Osteocyte (in vitro differentiated cells): Measurements from ENCODE around the gene METTL27. TPM values are rescaled to one million over a fixed set of nuclear protein-coding genes. Genes with fewer than 3 reads are reported as not detected.
"Not testable (repeated sequence)": the region's sequence is repeated elsewhere in the genome, so short reads cannot be mapped to it uniquely, and the experiment has no call there.

Experiments used
- DNase-seq: peaks from one replicate; pipeline ENCODE4 v3.0.0; 2021; ENCODE audit warnings: mixed read lengths; ENCODE audit not compliant: unreplicated experiment; ENCODE audit errors: extremely low spot score
- H3K27ac Mint-ChIP-seq: one replicate; pipeline ENCODE4 v1.8.0; 2021; ENCODE audit warnings: mild to moderate bottlenecking, mixed read lengths; ENCODE audit not compliant: unreplicated experiment
- H3K27me3 Mint-ChIP-seq: one replicate; pipeline ENCODE4 v1.8.0; 2021; ENCODE audit warnings: mixed read lengths; ENCODE audit not compliant: unreplicated experiment
- H3K36me3 Mint-ChIP-seq: one replicate; pipeline ENCODE4 v1.8.0; 2021; ENCODE audit warnings: mixed read lengths; ENCODE audit not compliant: unreplicated experiment
- H3K4me1 Mint-ChIP-seq: one replicate; pipeline ENCODE4 v1.8.0; 2021; ENCODE audit warnings: mixed read lengths; ENCODE audit not compliant: unreplicated experiment
- H3K4me3 Mint-ChIP-seq: one replicate; pipeline ENCODE4 v1.8.0; 2021; ENCODE audit warnings: mild to moderate bottlenecking, moderate library complexity, mixed read lengths; ENCODE audit not compliant: unreplicated experiment
- H3K9me3 Mint-ChIP-seq: one replicate; pipeline ENCODE4 v1.8.0; 2021; ENCODE audit warnings: mixed read lengths; ENCODE audit not compliant: unreplicated experiment
- CTCF ChIP-seq: fragments of 200-600 bp; sonication (generic); IDR thresholded peaks from 2 replicates; pipeline ENCODE4 v1.5.0; 2021; ENCODE audit warnings: antibody characterized with exemption, mild to moderate bottlenecking, moderate library complexity
- total RNA-seq: library from RNA; stranded (reverse); gene quantifications from 2 replicates; pipeline ENCODE4 v1.2.1, GENCODE V29; 2021

METTL27 gene
- total RNA-seq, 1 donor from 2014 or later, result 2.2 TPM

- H3K4me3 Mint-ChIP-seq, result no peak overlapping the region
- no peaks in the 10 kb centered on the region for H3K9me3 Mint-ChIP-seq
- no peak overlapping the region for H3K27ac Mint-ChIP-seq
- peaks cover 20% of the 10 kb centered on the region for H3K27me3 Mint-ChIP-seq
- no peaks in the 10 kb centered on the region for H3K4me1 Mint-ChIP-seq
- TF ChIP-seq CTCF, result no peak
- DNase-seq, result no peak
- H3K36me3 Mint-ChIP-seq, result no peaks in the 10 kb centered on the region
These were observed 40.7 kb downstream of the METTL27 start for GRCh38 chr7:73801577-73801976.

GRCh38 chr7:73799282-73800141 is 42.8 kb downstream of the METTL27 start:
- Mint-ChIP-seq H3K27me3 (peaks cover 17% of the 10 kb centered on the region), H3K9me3 (no peaks in the 10 kb centered on the region), H3K27ac (no peak overlapping the region), H3K4me3 (no peak overlapping the region), H3K36me3 (no peaks in the 10 kb centered on the region), H3K4me1 (no peaks in the 10 kb centered on the region)
- TF ChIP-seq CTCF, result no peak
- no peak for DNase-seq

GRCh38 chr7:73797176-73797575 is 45.1 kb downstream of the METTL27 start:
- DNase-seq, H3K9me3 Mint-ChIP-seq, H3K4me1 Mint-ChIP-seq, H3K4me3 Mint-ChIP-seq, H3K27ac Mint-ChIP-seq, H3K36me3 Mint-ChIP-seq: not testable (repeated sequence)
- peaks cover 14% of the 10 kb centered on the region for H3K27me3 Mint-ChIP-seq

GRCh38 chr7:73796656-73797055 is 45.7 kb downstream of the METTL27 start:
- not testable (repeated sequence) for H3K36me3 Mint-ChIP-seq, H3K4me1 Mint-ChIP-seq, H3K9me3 Mint-ChIP-seq, H3K4me3 Mint-ChIP-seq, DNase-seq, H3K27ac Mint-ChIP-seq
- H3K27me3 Mint-ChIP-seq, result peaks cover 14% of the 10 kb centered on the region

GRCh38 chr7:73795188-73795587 is 47.1 kb downstream of the METTL27 start:
- not testable (repeated sequence) for H3K4me1 Mint-ChIP-seq, DNase-seq, H3K4me3 Mint-ChIP-seq, H3K27ac Mint-ChIP-seq, H3K36me3 Mint-ChIP-seq, H3K9me3 Mint-ChIP-seq
- H3K27me3 Mint-ChIP-seq, result peaks cover 17% of the 10 kb centered on the region

GRCh38 chr7:73791170-73791690 is 51.1 kb downstream of the METTL27 start:
- H3K4me3 Mint-ChIP-seq, H3K36me3 Mint-ChIP-seq, H3K27me3 Mint-ChIP-seq: not testable (repeated sequence)

GRCh38 chr7:73789051-73789450 is 53.3 kb downstream of the METTL27 start:
- Mint-ChIP-seq H3K4me3 (no peak overlapping the region), H3K27ac (no peak overlapping the region), H3K27me3 (peaks cover 6% of the 10 kb centered on the region), H3K4me1 (no peaks in the 10 kb centered on the region), H3K9me3 (no peaks in the 10 kb centered on the region), H3K36me3 (no peaks in the 10 kb centered on the region)
- TF ChIP-seq CTCF, result no peak
- no peak for DNase-seq

More at GRCh38 chr7:73791170-73791690, 51.1 kb downstream of the METTL27 start:
- H3K4me1 Mint-ChIP-seq, H3K9me3 Mint-ChIP-seq, DNase-seq, H3K27ac Mint-ChIP-seq: not testable (repeated sequence)

GRCh38 chr7:73787786-73788048 is 54.6 kb downstream of the METTL27 start:
- not testable (repeated sequence) for H3K27ac Mint-ChIP-seq, H3K27me3 Mint-ChIP-seq, H3K4me3 Mint-ChIP-seq, H3K36me3 Mint-ChIP-seq, H3K9me3 Mint-ChIP-seq, DNase-seq, H3K4me1 Mint-ChIP-seq
